Stimulated activated CD4-positive, alpha-beta T cell treated with anti-CD3 and anti-CD28 coated beads, TNF-alpha, amount 100 ng/mL, for 48 hours (primary cell): ENCODE results near the gene DPYSL3.

Experiments used
- DNase-seq, 3 donors: peaks; one replicate each; pipeline ENCODE4 v3.0.0-alpha.2; 2020; ENCODE audit warnings: low read depth in 3 of 3

DPYSL3 gene

DNA sequence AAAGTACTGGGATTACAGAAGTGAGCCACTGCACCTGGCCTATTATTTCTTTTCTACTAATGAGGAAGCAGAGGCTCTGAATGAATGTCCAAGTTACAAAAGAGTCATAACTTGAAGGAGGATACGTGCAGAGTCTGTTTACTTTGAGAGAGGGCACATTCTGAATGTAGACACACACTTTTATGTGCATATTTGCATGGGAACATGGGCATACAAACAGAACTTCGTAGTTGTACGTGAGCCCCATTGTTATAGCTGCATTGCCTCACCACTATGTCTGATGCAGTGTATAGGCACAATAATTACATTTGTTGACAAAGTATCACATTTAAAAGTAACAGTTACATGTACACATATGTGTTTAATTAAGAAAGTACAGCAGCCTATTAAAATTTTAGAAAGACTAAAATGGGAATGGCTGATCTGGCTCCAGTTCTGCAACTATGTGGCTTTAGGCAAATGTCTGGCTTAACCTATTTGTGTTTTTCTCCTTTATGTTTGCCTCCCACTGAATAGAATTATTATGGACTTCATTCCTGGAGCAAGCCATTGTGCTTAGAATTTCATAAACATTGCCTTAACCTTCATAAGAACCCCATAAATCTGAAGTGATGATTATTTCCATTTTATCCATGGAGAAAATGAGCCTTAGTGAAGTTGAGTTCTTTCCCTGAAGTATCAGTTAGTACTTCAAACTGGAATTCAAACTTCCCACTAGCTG, 3.0 kb upstream of the DPYSL3 start:
- no peak for DNase-seq

DNA sequence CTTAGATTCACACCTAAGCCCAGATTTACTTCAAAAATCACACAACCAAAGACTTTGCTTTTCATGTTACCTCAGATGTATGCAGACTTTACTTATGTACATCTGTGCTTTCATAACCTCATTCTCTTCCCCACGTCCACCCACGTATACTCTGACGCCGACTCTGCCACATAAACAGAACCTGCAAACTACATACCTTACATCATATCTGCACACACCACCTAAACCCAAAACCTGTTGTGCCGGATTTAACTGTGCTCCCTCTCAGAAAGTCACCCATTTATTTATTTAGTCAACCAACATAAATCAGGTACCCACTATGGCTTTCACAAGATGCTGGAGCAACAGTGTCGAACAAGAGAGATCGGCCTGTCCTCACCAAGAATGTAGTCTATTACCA, 1.0 kb upstream of the DPYSL3 start:
- no peak for DNase-seq

DNA sequence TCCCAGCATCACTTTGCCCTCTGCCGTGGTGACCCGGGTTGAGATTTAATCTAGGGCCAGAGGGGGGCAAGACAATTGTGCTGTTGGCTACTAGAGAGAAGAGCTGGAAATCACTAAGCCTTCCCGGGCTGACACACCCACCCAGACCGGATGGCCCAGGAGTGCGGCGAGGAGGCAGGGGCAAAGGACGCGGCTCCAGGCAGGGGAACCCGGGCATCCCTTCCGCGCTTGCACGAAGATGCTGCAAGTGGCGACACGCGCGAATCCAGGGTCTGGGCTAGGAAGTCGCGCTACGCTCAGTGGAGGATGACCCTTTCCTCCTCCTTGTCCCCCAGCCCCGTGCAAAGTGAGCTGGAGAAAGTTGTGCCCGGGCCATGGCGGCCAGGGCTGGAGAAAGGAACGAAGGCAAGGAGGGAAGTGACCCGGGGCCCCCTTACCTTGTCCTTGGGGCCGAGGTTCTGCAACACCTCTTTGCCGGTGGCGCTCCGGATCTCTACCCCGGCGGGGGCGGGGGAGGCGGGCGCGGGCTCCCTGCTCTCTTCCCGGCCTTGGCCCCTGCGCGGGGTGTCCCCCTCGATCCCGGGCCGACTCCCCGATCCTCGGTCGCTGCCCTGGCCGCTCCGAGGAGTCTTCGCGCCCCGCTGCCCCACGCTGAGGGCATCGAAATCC, 693 bp downstream of the DPYSL3 start:
- DNase-seq, result no peak

DNA sequence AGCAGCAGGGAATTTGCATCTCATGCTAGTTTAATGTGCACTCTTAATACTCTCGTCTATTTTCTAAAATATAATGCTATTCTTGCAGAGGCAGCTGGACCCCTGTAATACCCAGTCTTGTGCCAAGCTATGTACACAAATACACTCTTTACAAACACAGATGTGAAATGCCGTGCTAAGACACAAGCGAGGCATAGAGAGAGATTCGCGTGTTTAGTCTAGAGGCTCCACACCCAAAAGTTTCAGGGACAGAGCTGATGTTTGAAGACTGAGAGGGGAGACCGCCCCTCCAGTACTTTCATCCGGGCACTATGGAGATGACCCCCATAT, 1.2 kb downstream of the DPYSL3 start:
- DNase-seq, result no peak

DNA sequence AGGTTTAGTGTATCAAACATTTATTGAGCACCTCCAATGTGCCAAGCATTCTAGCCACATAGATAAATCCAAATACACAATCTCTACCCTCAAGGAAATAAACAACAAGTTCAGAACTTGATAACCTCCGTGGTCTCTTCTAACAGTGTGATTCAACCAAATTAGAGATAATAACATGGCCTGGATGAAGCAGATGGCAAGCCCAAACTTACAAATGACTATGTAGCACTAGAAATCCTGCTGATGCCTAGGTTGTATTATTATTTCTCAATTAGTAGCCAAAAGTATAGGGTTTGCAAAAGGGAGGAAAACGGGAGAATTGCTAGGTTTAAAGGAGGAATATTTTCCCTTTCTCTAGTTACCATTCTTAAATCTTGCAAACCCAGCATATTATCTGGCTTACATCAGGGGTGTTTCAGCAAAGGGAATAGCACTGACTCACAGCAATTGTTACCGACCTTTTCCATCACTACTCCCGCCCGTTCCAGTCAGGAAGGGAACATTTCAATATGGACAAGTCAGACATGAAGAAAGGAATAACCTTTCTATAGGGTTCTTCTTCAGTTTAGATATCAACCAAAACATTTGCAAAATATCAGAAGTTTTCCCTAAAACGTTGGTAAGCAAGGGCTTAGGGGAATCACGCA, 2.3 kb downstream of the DPYSL3 start:
- DNase-seq, result no peak

DNA sequence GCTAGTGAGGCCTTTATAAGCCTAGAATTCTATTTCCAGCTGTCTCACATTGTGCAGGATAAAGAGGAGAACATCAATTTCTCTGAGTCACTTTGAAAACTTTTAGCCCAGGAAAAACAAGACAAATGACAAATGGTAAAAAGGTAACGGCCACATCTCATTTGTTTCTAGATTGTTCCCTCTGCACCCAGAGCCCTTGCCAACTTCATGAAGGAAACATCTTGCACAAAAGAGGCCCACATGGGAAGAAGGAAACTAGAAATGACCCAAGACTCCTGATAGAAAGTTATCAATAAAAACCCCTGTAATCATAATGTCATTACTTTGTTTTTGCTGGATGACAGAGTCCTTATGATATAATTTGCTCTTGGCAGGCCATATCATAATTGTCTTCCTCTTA, 5.3 kb downstream of the DPYSL3 start:
- no peak for DNase-seq

DNA sequence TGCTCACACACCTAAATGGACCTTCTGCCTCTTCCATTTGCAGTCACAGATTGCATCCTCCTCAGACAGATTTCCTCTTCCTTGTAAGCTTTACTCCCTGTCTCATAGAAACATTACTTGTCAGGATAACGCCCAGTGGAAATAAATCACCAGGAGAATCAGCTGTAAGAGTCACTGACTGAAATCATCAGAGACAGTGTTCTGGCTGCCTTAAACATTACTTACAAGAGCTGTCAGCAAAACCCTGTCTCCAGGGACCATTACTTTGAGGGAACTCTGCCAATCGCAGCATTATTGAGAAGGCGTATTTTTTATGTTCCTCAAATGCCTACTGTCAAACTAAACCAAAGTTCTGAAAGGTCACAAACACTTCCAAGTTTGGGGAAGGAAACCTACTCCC, 5.9 kb downstream of the DPYSL3 start:
- no peak for DNase-seq

DNA sequence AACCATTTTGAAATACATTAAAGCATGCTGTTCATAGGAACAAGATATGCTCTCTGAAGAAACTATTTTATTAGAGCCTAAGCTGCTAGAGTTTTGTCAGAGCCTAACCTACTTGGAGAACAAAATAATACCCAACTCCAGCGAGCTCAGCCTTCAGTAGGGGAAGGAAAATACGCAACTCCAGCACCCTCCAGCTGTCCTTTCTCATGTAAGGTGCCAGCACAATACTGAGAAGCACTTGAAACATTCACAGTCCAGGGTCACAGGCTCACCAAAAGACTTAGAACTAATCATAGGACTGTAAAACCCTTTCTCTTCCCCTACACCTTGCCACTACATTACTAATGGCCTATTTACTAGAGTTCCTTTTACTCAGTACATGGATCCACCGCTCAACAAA, 18.9 kb downstream of the DPYSL3 start:
- DNase-seq, result no peak

DNA sequence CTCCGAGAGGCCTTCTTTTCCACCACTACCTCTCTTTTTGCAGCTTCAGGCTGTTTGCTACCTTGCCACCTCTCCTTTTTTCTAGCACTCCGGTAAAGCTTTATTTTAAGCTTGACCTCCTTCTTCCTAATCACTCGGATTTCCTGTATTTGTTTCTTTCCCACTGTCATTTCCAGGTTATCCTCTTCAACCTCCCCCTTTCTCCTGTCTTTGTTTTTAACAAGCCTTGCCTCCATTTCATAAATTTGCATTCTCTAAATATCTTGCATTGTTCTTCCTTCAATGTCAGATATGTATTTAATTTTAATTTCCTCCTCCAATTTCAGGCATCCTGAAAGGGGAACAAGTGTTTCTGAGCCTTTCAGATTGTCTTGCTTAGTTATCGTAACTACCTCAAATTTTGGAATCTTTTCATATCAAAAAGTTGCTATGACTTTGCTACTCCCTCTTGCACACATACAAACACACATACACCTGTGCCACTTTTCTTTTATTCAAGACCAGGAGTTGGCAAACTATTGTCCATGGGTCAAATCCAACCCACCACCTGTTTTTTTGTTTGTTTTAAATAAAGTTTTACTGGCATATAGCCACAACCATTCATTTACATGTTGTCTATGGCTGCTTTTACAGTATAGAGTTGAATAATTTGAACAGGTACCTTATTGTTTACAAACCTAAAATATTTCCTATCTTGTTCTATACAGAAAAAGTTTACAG, 22.7 kb downstream of the DPYSL3 start:
- DNase-seq, result no peak

DNA sequence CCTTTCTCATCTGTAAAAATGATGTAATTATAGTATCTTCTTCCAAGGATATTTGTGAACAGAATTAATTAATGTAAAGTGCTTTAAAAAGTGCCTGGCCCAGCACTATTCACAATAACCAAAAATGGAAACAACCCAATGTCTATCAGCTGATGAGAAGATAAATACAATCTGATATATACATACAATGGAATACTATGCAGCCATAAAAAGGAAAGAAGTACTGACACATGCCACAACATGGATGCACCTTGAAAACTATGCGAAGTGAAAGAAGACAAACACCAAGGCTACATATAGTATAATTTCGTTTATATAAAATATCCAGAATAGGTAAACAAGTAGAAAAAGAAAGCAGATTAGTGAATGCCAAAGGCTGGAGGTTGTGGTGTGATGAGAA, 24.1 kb downstream of the DPYSL3 start:
- no peak for DNase-seq

DNA sequence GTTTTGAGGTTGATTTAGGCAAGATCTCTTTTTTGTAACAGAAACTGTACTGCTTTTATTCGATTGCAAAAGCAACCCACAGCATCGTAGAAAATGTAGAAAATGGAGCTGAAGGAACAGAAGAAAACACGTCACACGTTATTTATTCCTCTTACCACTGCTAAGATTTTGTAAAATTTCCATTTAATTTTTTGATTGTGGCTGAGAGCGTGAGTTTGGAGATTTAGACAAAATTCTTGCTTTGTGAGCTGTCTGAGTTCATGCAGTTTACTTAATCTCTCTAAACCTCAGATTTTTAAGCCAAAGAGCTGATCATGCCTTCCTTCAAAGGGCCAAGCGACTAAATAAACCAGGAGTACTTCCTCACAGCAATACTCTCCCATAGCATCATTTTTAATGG, 24.8 kb downstream of the DPYSL3 start:
- no peak for DNase-seq

DNA sequence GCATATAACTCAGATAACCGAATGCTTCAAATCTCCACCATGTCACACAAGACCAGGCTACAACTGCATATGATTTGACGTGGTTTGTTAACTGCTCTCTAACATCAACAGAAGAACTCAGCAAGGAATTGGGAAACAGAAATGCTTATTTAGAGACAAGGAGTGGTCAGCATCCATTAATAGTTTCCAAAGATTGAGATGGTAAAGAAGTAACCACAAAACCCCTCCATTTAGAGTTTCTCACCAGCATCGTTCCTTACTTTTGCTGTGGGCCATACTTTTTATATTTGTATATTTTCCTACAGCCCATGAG, 25.2 kb downstream of the DPYSL3 start:
- DNase-seq, result no peak

DNA sequence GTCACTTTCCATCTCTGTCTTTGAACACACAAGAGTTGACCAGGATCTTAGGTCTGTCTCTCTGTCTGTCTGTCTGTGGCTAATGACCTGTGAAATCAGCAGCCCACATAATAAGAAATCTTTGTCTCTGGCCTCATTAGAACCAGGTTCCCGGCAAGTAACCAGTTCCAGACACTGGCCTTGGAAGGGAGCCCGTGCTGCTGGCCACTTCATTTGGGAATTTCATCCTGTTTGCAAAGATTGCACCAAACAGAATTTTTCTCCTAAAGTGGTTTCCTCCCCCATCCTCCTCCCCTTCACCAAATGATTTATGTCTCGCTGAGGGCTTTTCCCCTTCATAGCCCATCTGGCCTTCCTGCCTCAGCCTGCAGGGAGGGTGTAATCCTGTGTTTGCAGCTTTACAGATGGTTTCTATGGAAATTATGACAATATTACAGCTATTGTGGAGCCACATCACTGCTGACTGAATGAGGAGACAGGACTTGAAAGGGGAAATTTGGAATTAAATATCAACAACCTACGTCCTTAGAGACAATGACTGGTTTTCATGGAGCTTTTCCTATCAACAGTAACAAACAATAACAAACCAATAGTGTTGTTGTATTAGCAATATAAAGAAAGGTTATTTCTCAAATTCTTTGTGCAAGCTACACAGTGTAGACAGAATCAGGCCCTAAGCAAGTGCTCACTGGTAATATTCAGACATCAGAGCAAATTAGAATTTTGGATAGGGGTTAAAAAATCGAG, 25.7 kb downstream of the DPYSL3 start:
- no peak for DNase-seq

DNA sequence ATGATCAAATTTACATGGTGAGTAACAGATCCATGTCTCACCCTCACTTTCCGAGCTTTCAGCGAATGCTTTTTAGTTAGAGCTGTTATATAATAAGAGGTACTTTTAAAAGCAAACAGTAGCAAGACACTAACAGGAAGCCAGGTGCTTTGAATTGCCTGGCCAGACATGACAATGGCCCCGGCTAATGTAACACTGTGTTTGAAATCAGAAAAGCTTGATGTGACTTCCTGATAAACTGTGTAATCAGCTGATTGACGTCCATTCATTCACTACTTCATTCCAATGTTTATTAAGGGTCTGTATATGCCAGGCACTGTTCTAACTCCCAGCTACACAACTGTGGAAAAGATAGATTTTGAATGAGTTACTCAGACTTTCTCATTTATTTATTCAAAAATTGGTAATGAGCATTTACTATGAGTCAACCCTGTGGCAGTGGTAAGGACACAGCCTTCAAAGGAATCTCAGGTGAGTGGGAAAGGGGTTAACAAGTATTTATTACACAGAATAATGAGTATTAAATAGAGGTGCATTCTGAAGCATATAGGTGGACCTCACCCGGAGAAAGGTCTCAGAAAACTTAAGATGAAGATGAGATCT, 26.6 kb downstream of the DPYSL3 start:
- no peak for DNase-seq

DNA sequence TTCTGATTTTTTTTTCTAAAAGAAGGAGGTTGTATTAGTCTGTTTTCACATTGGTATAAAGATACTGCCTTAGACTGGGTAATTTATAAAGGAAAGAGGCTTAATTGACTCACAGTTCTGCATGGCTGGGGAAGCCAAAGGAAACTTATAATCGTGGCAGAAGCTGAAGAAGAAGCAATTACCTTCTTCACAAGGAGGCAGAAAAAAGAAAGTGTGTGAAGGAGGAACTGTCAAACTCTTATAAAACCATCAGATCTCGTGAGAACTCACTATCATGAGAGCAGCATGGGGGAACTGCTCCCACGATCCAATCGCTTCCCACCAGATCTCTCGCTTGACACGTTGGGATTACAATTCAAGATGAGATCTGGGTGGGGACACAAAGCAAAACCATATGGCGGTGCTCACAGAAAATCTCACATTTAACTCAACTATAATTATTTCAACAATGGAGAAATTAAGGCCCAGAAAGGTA, 27.1 kb downstream of the DPYSL3 start:
- no peak for DNase-seq

DNA sequence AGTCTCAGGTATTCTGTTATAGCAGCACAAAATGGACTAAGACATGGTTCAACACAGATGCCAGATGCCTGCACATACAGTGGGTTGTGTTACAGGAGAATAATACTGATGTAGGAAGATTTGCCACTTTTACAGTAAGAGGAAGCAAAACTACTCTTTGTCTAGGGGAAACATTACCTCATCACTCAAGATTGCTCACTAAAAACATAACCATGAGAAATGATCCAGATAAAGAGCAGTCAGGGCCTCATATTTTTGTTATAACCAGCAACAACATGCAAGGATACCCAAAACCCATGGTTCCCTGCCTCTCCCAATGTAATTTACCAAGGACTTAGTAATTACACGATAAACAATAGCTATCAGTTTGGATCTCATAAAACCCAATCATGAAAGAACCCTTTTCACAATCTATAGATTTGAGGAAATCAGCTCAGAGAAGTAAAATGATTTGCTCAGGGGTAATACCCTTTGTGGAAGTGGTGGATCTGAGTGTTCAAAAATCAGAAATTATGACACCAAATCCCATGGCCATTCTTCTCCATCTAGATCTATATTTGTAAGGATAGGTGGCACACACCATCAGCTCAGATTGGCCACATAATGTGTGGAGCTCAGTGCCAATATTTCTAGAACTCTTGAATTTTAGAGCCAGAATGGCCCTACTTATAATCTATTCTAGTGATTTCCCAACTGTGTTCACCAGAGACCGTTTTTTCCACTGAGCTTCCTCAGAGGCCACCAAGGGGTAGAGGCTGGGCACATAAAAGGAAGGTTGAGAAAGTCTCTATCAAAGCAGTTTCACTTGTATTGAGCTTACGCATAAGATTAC, 27.8 kb downstream of the DPYSL3 start:
- DNase-seq, result no peak

DNA sequence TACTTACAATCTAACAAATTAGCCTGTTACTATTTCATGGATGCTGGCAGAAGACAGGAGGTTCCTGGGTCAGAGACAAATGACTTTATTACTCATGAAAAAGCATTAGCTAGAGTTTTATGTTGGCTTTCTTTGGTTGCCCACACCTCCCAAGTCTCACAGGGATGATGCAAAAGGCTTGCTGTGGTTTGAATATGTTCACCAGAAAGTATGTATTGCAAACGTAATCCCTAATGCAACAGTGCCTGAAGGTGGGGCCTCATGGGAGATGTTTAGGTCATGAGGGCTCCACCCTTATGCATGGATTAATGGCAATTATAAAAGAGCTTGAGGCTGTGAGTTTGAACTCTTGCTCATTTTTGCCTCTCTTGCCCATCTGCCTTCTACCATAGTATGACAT, 28.5 kb downstream of the DPYSL3 start:
- DNase-seq, result no peak

DNA sequence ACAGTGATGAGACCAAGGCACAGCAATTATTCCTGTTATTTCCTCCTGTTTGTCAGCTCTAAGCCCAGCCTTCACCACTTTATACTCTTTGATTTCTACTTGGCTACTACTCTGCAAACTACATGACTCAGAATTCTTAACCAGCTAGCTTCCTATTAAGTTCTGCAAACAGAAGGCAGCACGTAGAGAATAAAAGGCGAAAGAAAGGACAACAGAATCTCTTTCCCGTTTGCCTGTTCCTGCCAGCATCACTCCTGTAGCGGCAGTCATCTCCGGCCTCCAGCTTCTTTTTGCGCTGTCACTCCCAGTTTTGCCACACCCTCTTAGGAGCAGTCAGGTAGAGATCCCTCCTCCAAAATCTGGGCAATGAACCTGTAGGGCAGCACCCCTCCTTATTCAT, 29.9 kb downstream of the DPYSL3 start:
- no peak for DNase-seq

DNA sequence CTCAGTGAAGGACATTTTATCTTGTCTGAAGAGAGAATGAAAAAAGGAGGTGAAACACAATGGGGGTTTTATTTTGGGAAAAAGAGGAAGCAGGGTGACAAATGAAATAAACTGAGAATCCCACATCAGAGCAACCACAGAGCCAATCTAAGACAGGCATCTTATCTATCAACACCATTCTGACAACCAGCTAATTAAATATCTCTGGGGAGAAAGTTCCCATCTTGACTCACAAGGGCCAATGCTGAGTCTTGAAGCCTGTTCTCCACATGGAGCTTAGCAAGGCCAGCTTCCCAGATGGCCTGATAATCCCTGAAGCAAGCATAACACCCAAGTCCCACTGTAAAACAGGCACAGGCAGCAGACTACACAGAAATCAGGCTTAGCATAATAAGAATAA, 30.4 kb downstream of the DPYSL3 start:
- no peak for DNase-seq

DNA sequence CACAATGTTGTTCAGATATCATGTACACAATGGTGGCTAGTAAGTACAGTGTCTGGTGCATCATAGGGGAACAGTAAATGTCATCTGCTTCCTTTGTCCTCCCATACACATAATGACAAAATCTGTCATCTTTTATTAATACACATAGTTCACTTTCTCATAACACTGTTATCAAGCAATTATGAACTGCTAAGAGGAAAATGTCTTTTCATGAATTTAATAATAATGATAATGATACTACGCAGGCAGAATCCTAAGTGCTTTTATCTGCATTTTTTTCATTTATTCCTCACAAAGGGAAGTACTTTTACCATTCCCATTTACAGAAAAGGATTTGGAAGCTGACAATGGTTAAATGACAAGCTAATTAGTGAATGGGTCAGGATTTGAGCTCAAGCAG, 35.7 kb downstream of the DPYSL3 start:
- no peak for DNase-seq
